HG03159 (cell line): ENCODE results near the gene ZNF787.

Experiments
- ATAC-seq: cut with Tn5 transposase; IDR thresholded peaks from one replicate; pipeline ENCODE4 v1.9.1; 2021; ENCODE audit warnings: mild to moderate bottlenecking, moderate library complexity; ENCODE audit not compliant: unreplicated experiment

The ZNF787 gene

GRCh38 chr19:56089344-56089743, 31.8 kb downstream of the ZNF787 start:
- no peak for ATAC-seq

- no peak for ATAC-seq
These were observed 32.4 kb downstream of the ZNF787 start for GRCh38 chr19:56088497-56089215.

GRCh38 chr19:56087647-56088496, 33.2 kb downstream of the ZNF787 start:
- no peak for ATAC-seq

- no peak for ATAC-seq
These were observed 34.2 kb downstream of the ZNF787 start for GRCh38 chr19:56086671-56087430.

- no peak for ATAC-seq
These were observed 35.4 kb downstream of the ZNF787 start for GRCh38 chr19:56085571-56086275.

GRCh38 chr19:56084835-56085536, 36.1 kb downstream of the ZNF787 start:
- ATAC-seq: no peak

GRCh38 chr19:56083668-56084067, 37.4 kb downstream of the ZNF787 start:
- no peak for ATAC-seq

GRCh38 chr19:56080669-56081401, 40.3 kb downstream of the ZNF787 start:
- peak; percentile 61 for ATAC-seq

GRCh38 chr19:56079609-56080008, 41.5 kb downstream of the ZNF787 start:
- ATAC-seq: no peak

- ATAC-seq: no peak
These were observed 44.6 kb downstream of the ZNF787 start for GRCh38 chr19:56076498-56076897.

- no peak for ATAC-seq
These were observed 49.9 kb downstream of the ZNF787 start for GRCh38 chr19:56071151-56071550.

- no peak for ATAC-seq
These were observed 51.5 kb downstream of the ZNF787 start for GRCh38 chr19:56069642-56070041.

- ATAC-seq: peak; percentile 57
These were observed 54.7 kb downstream of the ZNF787 start for GRCh38 chr19:56066152-56067023.

- ATAC-seq: no peak
These were observed 67.5 kb downstream of the ZNF787 start for GRCh38 chr19:56053596-56053995.
